Effector memory CD4-positive, alpha-beta T cell (primary cell): ENCODE measurements around the gene FBXO31.

ENCODE experiments used
- DNase-seq, 3 donors: peaks; one replicate each; pipeline ENCODE4 v3.0.0-alpha.2; 2020
- H3K27ac ChIP-seq: 2 replicates; pipeline ENCODE4 v1.7.0; 2013; ENCODE audit warnings: mild to moderate bottlenecking, low read length, moderate library complexity; ENCODE audit not compliant: insufficient read depth, poor library complexity, severe bottlenecking
- H3K27me3 ChIP-seq: replicated peaks from 2 replicates; pipeline ENCODE4 v1.7.0; 2013; ENCODE audit warnings: mild to moderate bottlenecking, low read length; ENCODE audit not compliant: insufficient read depth, control insufficient read depth, poor library complexity, severe bottlenecking
- H3K36me3 ChIP-seq: 2 replicates; pipeline ENCODE4 v1.7.0; 2013; ENCODE audit warnings: mild to moderate bottlenecking, low read length, moderate library complexity; ENCODE audit not compliant: control insufficient read depth, insufficient read depth
- H3K4me1 ChIP-seq: 2 replicates; pipeline ENCODE4 v1.7.0; 2013; ENCODE audit warnings: low read length, mild to moderate bottlenecking; ENCODE audit not compliant: control insufficient read depth, insufficient read depth, poor library complexity, severe bottlenecking
- H3K4me3 ChIP-seq: 2 replicates; pipeline ENCODE4 v1.7.0; 2013; ENCODE audit warnings: low read length, low read depth, mild to moderate bottlenecking; ENCODE audit not compliant: insufficient read depth, poor library complexity, severe bottlenecking
- H3K9me3 ChIP-seq: 2 replicates; pipeline ENCODE4 v1.7.0; 2013; ENCODE audit warnings: mild to moderate bottlenecking, low read length, moderate library complexity; ENCODE audit not compliant: control insufficient read depth

FBXO31 gene

GRCh38 chr16:87334651-87335624 is 48.6 kb downstream of the FBXO31 start:
- Histone ChIP-seq H3K27ac (no peak overlapping the region), H3K36me3 (peaks cover 71% of the 10 kb centered on the region), H3K4me1 (no peaks in the 10 kb centered on the region), H3K9me3 (no peaks in the 10 kb centered on the region), H3K27me3 (no peaks in the 10 kb centered on the region), H3K4me3 (no peak overlapping the region)
- no peak for DNase-seq

GRCh38 chr16:87333581-87334331 is 49.8 kb downstream of the FBXO31 start:
- no peak overlapping the region for H3K4me3 ChIP-seq
- H3K9me3 ChIP-seq, result no peaks in the 10 kb centered on the region
- H3K27ac ChIP-seq, result no peak overlapping the region
- DNase-seq, result no peak
- H3K27me3 ChIP-seq, result no peaks in the 10 kb centered on the region
- peaks cover 73% of the 10 kb centered on the region for H3K36me3 ChIP-seq
- no peaks in the 10 kb centered on the region for H3K4me1 ChIP-seq

- Histone ChIP-seq H3K27me3 (no peaks in the 10 kb centered on the region), H3K27ac (no peak overlapping the region), H3K4me1 (no peaks in the 10 kb centered on the region), H3K36me3 (peaks cover 74% of the 10 kb centered on the region), H3K4me3 (no peak overlapping the region), H3K9me3 (no peaks in the 10 kb centered on the region)
- no peak for DNase-seq
Observed at GRCh38 chr16:87333101-87333500, 50.5 kb downstream of the FBXO31 start.

GRCh38 chr16:87332150-87332549 is 51.4 kb downstream of the FBXO31 start:
- Histone ChIP-seq H3K9me3 (no peaks in the 10 kb centered on the region), H3K4me1 (no peaks in the 10 kb centered on the region), H3K36me3 (peaks cover 76% of the 10 kb centered on the region), H3K27me3 (no peaks in the 10 kb centered on the region), H3K27ac (no peak overlapping the region), H3K4me3 (no peak overlapping the region)
- no peak for DNase-seq

- DNase-seq, result no peak
- no peak overlapping the region for H3K4me3 ChIP-seq
- H3K27me3 ChIP-seq, result no peaks in the 10 kb centered on the region
- H3K4me1 ChIP-seq, result no peaks in the 10 kb centered on the region
- peaks cover 76% of the 10 kb centered on the region for H3K36me3 ChIP-seq
- H3K9me3 ChIP-seq, result no peaks in the 10 kb centered on the region
- H3K27ac ChIP-seq, result no peak overlapping the region
Observed at GRCh38 chr16:87331241-87331801, 52.3 kb downstream of the FBXO31 start.

GRCh38 chr16:87330646-87331045 is 52.9 kb downstream of the FBXO31 start:
- Histone ChIP-seq H3K9me3 (no peaks in the 10 kb centered on the region), H3K36me3 (peaks cover 71% of the 10 kb centered on the region), H3K27ac (no peak overlapping the region), H3K27me3 (no peaks in the 10 kb centered on the region), H3K4me1 (no peaks in the 10 kb centered on the region), H3K4me3 (no peak overlapping the region)
- DNase-seq, result no peak

GRCh38 chr16:87330257-87330624 is 53.3 kb downstream of the FBXO31 start:
- no peaks in the 10 kb centered on the region for H3K4me1 ChIP-seq
- H3K36me3 ChIP-seq, result peaks cover 67% of the 10 kb centered on the region
- no peak overlapping the region for H3K4me3 ChIP-seq
- no peaks in the 10 kb centered on the region for H3K27me3 ChIP-seq
- no peak overlapping the region for H3K27ac ChIP-seq
- DNase-seq, result no peak
- H3K9me3 ChIP-seq, result no peaks in the 10 kb centered on the region

GRCh38 chr16:87329436-87330256 is 53.9 kb downstream of the FBXO31 start:
- Histone ChIP-seq H3K4me3 (no peak overlapping the region), H3K36me3 (peaks cover 61% of the 10 kb centered on the region), H3K9me3 (no peaks in the 10 kb centered on the region), H3K27me3 (no peaks in the 10 kb centered on the region), H3K4me1 (no peaks in the 10 kb centered on the region), H3K27ac (no peak overlapping the region)
- DNase-seq, result no peak

GRCh38 chr16:87328846-87329245 is 54.7 kb downstream of the FBXO31 start:
- DNase-seq, result no peak

More at GRCh38 chr16:87328846-87329245, 54.7 kb downstream of the FBXO31 start:
- peaks cover 53% of the 10 kb centered on the region for H3K36me3 ChIP-seq
- H3K27ac ChIP-seq, result no peak overlapping the region
- H3K4me3 ChIP-seq, result no peak overlapping the region
- H3K4me1 ChIP-seq, result no peaks in the 10 kb centered on the region
- H3K9me3 ChIP-seq, result no peaks in the 10 kb centered on the region
- H3K27me3 ChIP-seq, result no peaks in the 10 kb centered on the region
